Stimulated activated CD4-positive, alpha-beta T cell treated with anti-CD3 and anti-CD28 coated beads, Interleukin-2, amount 100 ng/mL, for 48 hours (primary cell): ENCODE data around the gene NFKB1.
A peak's percentile ranks its signal among the peaks of the same experiment; 100 is the strongest.

ENCODE experiments used
- DNase-seq, 2 donors: peaks; one replicate each; pipeline ENCODE4 v3.0.0-alpha.2; 2020

The NFKB1 gene

DNA sequence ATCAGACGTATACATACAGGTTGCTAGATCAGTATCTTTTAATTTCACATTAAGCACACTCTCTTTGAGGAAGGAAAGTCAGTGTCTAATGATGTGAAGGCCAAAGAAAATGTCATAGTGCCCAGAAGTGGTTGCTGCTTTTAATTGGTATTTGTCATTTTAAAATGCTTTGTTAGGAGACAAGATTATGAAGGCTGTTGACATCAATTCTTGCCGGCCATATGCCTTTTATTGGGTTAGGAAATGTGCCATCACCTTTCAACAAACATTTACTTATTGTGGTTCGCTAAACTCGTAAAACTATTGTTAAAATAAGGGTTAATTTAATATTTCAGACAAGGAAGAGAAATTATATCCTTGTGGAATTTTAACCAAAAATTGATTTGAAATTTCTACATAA lies 32.2 kb downstream of the NFKB1 start:
- DNase-seq, result no peak

DNA sequence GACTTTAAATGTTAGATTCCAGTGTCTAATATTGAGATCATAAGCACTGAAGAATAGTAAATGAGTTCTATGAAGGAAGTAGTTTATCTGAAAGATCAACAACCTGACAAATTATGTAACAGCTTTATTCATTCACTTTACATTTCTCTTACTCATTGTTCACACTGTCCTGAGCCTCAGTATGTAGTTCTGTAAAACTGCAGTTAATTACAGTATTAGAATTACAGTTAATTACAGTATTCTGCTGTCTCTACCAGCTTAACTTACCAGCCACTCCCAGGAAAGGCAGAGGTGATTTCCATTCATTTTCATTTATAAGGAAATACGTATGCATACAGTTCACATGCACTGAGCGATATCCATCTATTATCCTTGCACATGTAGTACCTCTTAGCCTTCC lies 32.7 kb downstream of the NFKB1 start:
- DNase-seq, result no peak

DNA sequence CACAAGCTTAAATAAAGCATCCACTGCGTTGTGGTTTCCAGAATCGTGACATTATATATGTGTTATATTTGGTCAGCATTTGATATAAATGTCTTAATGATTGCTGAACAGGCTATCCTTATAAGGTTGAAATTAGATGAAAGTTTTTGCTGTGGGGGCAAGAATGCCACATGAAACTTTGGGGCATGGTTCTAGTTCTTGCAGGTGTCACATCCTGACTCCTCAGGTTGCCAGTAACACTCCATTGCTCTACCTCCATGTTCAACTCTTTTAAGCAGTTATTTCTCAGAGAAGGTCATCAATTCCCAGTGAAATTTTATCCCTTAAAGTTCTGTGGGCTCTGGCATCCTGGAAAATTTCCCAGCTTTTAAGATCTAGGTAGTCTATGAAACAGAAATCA lies 33.7 kb downstream of the NFKB1 start:
- no peak for DNase-seq

DNA sequence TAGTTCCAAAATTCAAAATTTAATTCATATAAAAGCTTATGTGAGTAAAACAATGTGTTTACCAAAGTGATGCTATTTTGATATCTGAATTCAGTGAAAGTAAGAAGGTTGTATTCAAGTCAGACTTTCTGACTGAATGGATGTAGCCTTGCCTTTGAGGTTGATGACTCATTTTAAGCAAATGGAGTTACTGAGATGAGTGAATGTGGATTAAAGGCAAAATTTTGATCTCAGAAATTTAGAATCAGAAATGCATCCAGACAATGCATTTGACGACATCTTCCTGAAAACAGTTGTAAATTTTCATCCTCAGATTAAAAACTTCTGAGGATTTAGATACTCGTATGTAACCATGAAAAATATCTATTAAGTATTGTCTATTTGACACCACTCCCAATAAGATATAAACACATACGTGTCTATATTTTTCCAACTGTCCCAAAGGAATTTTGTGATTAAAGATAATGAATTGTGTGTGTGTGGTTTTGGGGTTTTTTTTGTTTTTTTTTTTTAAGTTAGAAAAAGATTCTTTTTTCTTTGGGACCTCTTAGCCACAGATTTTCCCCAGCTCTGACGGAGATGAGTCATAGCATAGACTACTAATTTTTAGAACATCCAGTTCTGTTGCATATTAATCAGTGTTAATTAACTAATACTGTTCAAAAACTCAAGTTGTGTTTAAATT lies 34.4 kb downstream of the NFKB1 start:
- no peak for DNase-seq

DNA sequence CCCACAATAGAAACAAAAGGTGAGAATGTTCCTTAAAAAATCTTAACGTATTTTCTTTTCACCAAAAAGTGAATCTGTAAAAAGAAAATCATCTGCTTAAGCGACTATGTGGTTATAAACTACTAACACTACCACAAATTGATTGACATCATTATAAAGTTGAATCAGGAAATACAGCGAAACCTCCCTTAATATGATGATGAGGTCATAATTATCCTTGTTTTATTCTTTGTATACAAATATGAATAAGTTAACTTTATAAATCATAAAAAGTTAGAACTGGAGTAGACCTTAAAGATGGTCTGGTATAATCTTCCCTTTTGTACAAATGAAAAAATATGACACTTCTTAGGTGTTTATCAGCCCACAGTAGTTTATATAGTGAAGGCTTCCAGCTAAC lies 35.6 kb downstream of the NFKB1 start:
- DNase-seq, result no peak

DNA sequence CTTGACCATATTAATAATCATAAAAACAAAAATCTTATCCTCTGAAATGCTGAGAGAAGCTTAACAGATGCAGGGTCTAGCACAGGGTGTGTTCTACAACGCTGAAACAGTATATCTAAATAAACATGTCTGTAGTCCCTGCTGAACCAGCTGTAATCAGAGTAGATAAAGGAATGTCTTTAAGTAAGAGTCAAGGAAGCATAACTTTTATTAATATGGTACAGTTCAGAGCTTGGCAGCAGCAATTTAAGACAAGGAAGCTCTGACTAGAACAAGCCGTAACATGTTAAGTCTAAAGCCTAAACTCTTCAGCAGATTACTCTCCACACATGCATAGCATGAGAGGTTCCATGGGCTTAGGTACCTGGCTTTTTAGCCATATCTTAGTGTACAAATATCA lies 36.1 kb downstream of the NFKB1 start:
- DNase-seq, result no peak

DNA sequence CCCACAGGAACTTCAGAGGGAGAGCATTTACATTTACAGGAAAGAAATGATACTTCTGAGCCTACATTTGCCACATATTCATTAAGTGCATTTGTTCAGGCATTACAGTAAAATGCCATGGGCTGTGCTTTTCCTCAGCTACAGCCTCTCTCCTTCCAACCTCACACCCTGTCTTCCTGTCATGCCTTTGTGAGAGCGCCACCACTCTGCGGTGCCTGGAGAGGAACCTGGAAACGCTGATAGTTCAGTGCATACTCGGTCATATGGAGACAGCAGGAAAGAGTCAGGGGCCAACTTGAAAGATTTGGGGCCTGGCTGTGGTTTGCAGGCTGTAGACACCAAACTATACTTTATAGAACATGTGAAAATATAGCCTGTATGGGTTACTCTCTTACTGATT lies 40.5 kb downstream of the NFKB1 start:
- DNase-seq, result no peak

DNA sequence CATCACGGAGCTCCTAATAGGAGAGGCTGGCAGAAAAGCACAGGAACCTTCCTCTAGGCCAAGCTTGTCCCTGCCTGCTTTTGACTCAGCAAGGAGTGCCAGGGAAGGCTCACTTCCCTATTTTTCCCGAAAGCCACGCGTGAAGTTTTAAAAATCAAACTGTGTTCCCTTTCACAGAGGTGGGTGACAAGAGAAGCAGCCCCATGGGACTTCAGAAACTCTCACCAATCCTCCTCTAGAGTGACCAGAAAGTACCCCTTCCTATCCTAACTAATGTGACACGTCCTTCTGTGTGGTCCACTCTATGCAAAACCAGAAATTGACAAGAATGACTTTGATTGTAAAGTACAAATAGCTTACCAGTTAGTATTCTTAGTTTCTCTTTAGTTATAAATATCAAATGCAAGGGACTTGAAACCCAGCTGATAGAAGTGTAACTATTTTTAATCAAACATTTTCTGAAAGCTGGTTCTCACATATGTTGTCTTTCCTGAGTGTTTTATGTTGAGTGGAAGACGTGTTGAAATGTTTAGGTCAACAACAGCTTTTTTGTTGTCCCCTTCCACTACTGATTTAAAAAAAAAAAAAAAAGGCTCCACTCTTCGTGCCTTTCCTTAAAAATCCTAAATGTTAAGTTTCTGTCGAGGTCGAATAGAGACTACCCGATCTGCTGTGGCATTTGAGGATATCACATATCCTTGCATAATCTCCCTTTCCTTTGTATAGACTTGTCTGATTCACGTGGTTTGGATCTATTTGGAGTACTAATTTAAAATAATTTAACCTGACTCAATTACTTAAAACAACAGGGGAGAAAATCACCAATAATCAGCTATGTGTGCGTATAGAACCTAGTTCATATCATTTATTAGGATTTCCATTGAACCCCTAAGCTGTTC lies 42.1 kb downstream of the NFKB1 start:
- DNase-seq, result no peak

DNA sequence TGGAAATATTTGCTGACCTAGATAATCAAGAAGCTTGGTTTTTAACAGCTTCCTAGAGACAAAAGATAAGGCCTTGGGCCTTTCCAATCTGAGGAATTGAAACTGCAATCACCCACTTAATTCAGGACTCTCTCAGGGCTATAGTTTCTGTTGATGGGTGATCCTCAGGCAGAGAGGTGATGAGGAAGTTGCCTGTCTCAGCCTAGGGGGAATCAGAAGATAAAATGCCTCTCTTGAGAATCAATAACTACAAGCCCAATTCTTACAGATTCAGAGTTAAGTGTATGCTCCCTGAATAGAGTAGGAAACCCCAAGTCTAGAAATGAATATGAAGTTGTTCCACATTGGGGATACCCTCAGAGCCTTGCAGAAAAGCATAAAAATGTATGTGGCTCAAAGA lies 45.5 kb downstream of the NFKB1 start:
- DNase-seq, result no peak

DNA sequence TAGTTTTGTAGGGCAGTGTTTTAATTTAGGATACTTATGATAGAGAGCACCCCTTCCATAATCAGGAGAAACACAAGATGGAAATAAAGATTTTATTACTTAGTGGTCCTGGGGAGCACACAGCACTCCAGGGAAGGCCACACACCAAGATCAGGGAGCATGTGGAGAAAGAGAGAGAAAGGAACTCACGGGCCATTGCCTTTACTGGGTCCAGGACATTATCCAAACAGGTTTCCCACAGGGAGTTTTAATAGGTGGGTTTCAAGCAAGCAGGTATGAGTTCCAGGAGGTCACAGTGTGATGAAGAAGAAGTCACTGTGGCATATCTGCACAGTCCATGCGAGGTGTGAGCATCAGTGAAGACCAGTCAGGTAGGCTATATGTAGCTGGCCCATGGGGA lies 46.8 kb downstream of the NFKB1 start:
- no peak for DNase-seq

DNA sequence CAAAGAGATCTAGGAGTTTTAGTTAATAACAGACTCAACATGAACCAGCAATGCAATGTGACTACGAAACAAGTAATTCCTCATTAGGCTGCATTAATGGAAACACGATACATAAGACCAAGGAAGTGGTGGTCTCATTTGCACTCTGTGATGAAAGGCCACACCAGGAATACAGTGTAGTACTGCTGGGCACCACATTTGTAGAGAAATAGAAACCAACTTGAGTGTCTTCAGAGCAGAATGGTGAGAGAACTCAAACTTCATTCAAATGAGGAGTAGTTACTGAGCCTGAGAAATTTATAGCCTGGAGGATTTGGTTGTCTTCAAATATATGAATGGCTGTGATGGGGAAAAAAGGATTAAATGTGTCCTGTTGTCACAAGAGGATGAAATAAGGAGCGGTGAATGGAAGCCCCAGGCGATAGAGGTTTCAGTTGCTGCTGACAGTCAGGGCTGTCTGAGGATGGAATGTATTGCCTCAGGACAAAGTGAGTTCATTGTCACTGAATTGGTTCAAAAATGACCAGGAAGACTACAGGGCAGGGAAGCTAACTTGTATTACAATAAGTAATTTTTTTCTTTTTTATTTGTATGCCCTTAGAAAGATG lies 50.9 kb downstream of the NFKB1 start:
- no peak for DNase-seq

DNA sequence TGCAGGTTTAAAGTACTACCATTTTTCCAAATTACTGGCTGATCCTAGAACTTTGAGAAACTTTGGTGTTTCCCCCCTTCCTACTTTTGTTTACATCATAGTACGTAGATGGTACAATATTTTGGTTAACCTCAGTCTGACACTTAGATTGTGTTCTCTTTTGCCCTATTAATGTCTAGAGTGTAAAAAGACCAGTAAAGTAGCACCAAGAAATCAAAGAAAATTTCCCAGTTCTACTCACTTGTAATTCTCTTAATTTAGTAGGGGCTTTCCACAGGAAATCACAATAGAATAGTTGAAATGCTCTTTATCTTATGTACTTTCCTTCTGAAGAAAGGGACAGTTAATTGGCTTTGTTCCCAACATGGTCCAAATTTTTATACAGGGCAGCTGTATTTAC lies 51.6 kb downstream of the NFKB1 start:
- DNase-seq, result no peak

DNA sequence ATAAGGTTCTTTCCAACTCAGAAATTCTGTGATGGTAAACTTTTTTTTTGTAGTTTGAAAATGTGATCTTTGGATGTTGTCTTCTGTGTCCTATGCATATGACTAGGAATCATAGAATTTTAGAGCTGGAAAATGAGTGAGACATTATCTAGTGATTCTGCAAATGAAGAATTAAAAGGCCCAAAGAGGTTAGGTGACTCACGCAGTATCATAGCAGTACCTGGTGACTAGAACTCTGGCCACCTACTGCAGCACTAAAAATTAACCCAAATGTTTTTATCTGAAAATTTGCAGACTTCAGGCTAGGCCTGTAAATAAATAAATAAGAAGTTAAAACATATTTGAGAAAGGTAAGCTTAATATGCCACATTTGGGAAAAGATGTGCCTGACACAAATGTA lies 52.8 kb downstream of the NFKB1 start:
- DNase-seq, result no peak

DNA sequence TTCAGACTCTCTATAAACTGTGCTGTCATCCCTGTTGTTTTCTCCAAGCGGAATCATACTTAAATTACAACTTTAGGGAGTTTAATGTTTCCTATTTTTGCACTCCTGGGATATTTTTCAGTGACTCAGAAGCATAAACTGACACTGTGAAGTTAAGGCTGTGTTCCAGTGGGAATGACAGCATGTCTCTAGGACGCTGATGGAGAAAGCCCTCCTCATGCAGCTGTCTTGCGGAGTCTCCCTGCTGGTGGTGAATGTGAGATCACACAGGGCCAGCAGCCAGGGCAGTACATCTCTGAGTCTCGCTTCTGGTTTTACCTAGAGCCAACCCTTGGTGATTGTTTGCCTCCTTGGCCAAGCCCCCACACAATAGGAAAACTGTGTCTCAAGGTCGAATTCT lies 53.3 kb downstream of the NFKB1 start:
- no peak for DNase-seq

DNA sequence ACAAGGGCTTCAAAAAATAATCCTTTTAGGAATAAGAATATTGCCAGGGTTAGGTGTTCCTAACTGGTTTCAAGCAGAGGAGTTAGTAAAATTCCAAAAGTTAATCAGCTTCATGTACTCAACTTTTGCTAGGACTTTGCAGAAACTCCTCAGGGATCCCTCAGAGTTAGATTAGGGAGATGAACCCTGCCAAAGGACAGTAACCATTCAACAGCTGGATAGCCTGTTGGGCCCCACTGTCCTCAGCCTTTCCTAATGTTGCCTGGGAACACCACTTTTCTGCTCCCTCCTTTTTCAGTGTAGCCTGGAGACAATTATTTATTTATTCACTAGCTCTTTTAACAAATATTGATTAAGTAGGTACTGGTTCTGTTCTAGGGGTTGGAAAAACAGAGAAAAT lies 53.8 kb downstream of the NFKB1 start:
- no peak for DNase-seq

DNA sequence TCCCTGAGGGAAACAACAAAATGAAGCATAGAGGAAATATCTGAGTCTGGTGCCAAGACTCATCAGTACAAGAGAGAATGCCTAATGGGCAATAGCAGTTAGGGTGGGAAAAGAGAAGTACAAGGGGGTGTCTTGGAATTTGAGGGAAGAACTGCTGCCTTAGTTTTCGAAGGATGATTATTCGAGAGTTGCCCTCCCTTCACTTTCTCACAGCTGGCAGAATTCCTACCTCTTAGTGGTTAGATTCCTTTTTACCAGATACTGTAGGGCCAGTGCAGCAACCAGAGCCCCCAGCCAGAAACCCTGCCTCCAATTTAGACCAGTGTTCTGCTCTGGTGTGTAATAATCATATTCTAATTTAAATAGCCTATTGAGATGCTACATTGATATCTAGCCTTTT lies 56.5 kb downstream of the NFKB1 start:
- DNase-seq, result no peak

DNA sequence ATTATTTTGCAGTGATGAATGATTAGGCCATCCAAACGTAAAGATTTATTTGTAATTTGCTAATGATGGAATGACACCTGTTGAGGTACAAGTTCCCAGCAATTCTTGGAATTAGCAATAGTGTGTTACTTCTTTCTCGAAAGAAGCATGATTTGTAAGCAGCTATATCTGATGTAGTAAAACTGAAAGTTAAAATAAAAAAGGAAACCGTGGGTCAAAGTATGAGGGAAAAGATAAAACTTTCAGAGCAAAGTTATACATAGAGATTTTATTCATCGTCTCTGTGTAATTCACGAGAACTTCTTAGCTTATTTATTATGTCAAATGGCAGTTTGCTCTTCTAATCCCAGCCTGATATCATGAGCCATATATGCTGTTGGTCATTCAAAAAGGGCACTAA lies 59.0 kb downstream of the NFKB1 start:
- DNase-seq, result no peak

DNA sequence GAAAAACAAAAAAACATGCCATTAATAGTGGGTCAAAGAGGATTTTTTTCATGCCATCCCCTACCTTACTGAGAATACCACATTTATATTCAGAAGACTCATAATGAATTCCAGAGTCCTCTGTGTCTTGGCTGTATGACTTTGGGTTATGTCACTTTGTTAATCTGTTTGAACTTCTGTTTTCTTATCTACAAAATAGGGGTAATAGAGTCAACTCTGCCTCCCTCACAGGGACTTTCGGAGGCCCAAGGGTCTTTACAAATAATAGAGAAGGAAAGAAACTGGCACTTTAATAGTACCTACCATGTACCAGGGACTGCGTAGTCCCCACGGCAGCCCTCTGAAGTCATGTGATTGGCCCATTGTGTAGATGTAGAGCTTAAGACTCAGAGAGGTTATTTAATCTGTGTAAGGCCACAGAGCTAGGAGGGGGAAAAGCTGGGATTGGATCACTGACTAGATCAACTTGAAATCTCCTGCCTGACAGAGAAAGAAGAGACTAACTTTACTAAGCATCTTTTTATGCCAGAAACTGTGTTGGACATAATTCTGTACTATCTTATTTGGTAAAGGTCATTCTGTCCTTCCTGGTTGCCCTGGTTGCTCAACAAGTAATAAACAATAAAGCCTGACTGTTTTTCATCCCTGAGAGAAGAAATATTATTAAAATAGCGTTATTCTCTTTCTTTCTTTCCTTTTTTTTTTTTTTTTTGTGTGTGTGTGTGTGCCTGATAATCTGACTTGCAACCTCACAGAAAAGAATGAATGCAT lies 59.6 kb downstream of the NFKB1 start:
- no peak for DNase-seq

DNA sequence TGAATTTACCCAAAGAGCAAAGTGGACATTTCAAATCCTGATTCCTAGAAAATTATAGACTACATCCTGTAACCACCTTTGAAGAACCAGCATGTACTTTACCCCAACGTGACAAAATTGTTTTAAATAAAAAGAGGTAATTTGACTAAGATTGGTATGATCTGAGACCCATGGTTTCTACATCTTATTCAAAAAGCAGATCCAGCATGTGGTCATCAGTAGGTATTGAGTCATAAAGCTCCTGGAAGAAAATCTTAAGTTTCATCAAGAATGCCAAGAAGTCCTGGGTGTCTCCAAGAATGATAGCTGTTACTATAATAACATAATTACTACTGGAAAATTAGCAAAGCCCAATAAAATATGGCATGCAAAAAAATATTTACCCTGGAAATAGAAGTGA lies 61.8 kb downstream of the NFKB1 start:
- no peak for DNase-seq

DNA sequence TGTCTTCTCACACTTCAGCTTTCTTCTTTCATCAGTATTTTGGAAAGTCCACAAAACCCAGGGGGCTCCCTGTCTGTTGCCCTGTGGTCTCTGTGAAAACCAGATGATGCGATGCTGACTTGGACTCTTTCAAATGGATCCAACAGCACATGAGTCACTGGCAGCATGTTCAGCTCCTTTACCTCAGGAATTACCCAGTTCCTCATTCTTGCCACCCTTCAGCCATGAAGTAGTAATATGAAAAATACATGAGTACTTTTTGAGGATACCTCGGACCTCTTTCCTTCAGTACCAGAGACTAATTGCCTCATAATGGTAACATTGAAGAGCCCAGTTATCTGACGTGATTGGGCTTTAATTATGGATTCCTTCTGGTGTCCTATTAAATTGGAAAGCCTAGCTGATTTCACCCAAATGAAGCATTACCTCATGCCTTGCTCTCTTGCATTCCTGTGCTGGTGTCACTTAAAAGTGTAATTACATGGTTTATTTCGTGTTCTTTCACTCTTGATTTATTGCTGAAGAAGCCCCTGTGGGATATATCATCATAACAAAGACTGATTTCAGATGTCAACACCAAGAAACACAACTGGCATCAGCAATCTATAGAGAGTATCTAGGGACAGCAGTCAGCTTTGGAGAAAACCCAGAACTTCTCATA lies 63.4 kb downstream of the NFKB1 start:
- peak in 1 of 2 donors; percentile 23 for DNase-seq

DNA sequence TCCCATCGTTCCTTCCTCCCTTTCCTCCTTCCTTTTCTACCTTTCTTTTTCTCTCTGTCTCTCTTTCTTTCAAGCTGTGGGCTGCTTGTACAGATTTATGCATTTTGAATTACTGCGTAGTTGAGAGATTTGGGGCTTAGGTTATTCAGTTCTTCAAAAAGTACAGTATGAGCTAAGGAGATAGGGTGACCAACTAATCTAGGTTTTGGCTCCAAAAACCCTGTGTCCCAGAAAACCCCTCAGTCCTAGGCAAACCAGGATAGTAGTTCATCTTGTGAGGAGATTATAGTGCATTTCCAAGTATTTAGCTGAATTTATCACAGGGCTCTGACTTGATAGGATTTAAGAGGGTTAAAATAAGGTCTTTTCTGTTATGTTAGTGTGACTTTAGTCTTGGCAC lies 64.5 kb downstream of the NFKB1 start:
- DNase-seq, result no peak

DNA sequence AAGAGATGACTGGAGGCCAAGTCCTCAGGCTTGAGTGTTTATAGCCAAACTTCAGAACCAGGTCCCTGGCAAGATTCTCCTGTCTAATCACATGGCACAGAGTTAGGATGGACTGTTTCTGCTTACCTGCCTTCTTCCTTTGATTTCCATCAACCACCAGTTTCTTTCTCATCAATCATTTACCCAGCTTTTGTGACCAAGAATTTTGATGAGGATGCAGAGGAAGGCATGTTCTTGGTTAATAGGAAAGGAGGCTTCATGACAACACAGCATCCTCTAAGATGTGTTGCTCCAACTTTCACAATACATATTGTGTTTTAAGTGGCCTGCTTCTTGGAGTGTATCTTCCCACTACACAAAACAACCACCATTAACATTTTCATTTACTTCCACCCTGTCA lies 65.3 kb downstream of the NFKB1 start:
- DNase-seq, result no peak

DNA sequence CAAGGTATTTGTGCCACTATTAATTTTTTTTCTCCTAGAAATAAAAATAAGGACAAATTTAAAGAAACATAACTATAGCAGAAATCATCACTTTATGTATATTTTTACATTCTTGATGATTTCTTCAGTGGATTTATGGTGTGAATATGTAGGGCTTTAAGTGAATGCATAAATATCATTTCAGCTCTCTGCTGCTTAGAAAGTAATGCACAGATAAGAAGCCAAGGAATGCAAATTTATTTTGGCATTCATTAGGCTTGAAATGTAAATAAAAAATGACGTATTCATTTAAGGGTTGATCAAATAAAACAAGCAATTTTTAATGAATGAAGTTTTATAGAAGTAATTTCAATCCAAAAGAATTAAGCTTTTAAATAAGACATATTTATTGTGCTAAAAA lies 66.3 kb downstream of the NFKB1 start:
- DNase-seq, result no peak
